HepG2 (cell line): ENCODE measurements around the gene KCNH1. TPM values are rescaled to one million over a fixed set of nuclear protein-coding genes. Genes with fewer than 3 reads are reported as not detected.

Source experiments
- CTCF ChIP-seq: sonication (generic); formaldehyde crosslinking; IDR thresholded peaks from 2 replicates; pipeline ENCODE4 v1.5.0; 2020; ENCODE audit warnings: mild to moderate bottlenecking, missing genetic modification reagents, moderate library complexity
- RNF219 ChIP-seq: sonication (generic); formaldehyde crosslinking; IDR thresholded peaks from 2 replicates; pipeline ENCODE4 v1.5.0; 2020; ENCODE audit warnings: mild to moderate bottlenecking, missing genetic modification reagents
- SALL1 ChIP-seq: sonication (generic); formaldehyde crosslinking; IDR thresholded peaks from 2 replicates; pipeline ENCODE4 v1.8.0; 2022; ENCODE audit warnings: mild to moderate bottlenecking, missing genetic modification reagents
- TIGD3 ChIP-seq: sonication (generic); formaldehyde crosslinking; IDR thresholded peaks from 2 replicates; pipeline ENCODE4 v1.5.1; 2020; ENCODE audit warnings: mild to moderate bottlenecking, missing genetic modification reagents, borderline replicate concordance
- ZNF609 ChIP-seq: sonication (generic); formaldehyde crosslinking; IDR thresholded peaks from 2 replicates; pipeline ENCODE4 v1.4.0; 2020; ENCODE audit warnings: mild to moderate bottlenecking, missing genetic modification reagents, borderline replicate concordance
- ZNF775 ChIP-seq: sonication (generic); formaldehyde crosslinking; IDR thresholded peaks from 2 replicates; pipeline ENCODE4 v1.4.0; 2020; ENCODE audit warnings: missing genetic modification reagents, mild to moderate bottlenecking, moderate library complexity, borderline replicate concordance
- ZNF883 ChIP-seq: sonication (generic); formaldehyde crosslinking; IDR thresholded peaks from 2 replicates; pipeline ENCODE4 v1.5.1; 2020; ENCODE audit warnings: mild to moderate bottlenecking, missing genetic modification reagents; ENCODE audit errors: not compliant biosample characterization
- polyA plus RNA-seq, 8 experiments: library from polyadenylated mRNA; depleted of rRNA in 3 of 8; stranded (reverse) in 7 of 8; unstranded in 1 of 8; fragments of >200 nt; fragmentation: Illumina TruSeq in 4 of 8; extraction: Trizol in 4 of 8; gene quantifications; 2 replicates each; pipeline versions ENCODE4 v1.2.1 to v1.2.3, GENCODE V29; 2011 to 2016; ENCODE audit warnings: low read depth in 4 of 8, missing spikeins in 1 of 8, mixed read lengths in 1 of 8; ENCODE audit not compliant: insufficient read depth in 1 of 8
- total RNA-seq, 5 experiments: library from RNA; depleted of rRNA; stranded (reverse); fragments of >200 nt; fragmentation: Illumina TruSeq; extraction: Trizol; gene quantifications; 2 replicates each; pipeline ENCODE4 v1.2.3, GENCODE V29; 2016; ENCODE audit warnings: low read depth in 1 of 5

The KCNH1 gene
- total and polyA plus RNA-seq, 2 of the 13 experiments (the other 11 are each of a cell fraction or from before 2014, with no cell fraction given), result not detected

GRCh38 chr1:210900079-210900478, 233.9 kb downstream of the KCNH1 start (continued):
- TF ChIP-seq RNF219 (CRISPR knock-in tag) (no peak), ZNF883 (CRISPR knock-in tag) (no peak), CTCF (CRISPR knock-in tag) (no peak), ZNF775 (CRISPR knock-in tag) (no peak), SALL1 (CRISPR knock-in tag) (no peak), TIGD3 (no peak), ZNF609 (no peak)
